Measurements from ENCODE around the gene PIK3R3. TPM values are rescaled to one million over a fixed set of nuclear protein-coding genes. Genes with fewer than 3 reads are reported as not detected.

Gene PIK3R3
- 0.30 and 0.52 TPM in 2 replicates for total RNA-seq (2014; rRNA removed; shearing (Covaris generic); ENCODE audit: low replicate concordance)

DNA sequence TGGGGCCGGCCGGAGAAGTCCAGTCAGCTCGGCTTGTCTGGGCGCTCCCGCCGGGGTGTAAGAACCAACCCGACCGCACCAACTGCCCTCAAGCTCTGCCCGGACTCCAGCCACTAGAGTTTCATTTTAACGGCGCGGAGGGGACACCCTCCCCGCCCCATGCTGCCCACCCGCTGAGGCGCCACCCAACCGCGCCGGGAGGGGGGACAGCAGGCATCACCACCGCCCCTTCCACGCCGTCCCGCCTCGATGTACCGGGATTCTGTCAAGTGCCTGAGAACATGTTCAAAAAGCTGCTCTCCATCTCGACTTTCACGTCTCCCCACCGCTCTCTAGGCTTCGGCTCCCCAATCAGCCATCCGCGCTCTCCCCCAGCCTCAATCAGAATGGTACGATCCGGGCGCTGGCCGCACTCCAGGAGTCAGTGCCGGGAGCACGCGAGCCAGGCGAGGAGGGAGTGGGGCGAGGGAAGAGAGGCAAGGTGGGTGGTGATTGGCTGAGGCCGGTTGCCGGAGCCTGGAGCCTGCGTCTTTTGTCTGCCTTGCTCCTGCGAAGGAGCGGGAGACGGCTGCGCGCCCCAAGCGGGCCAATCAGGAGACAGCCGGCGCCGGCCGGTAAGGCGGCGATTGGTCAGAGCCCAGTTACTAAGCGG is at the start of gene PIK3R3:
Gene PIK3R3, minus strand, starts transcription at position 101 of the 652 bp plus-strand sequence. CDS start 677 bp downstream, outside the sequence.
- in situ Hi-C loops (cut with HindIII; ENCODE audit: low pct_unique_long_range_greater_than_20kb, low sequenced_read_pairs), result no loop called here

DNA sequence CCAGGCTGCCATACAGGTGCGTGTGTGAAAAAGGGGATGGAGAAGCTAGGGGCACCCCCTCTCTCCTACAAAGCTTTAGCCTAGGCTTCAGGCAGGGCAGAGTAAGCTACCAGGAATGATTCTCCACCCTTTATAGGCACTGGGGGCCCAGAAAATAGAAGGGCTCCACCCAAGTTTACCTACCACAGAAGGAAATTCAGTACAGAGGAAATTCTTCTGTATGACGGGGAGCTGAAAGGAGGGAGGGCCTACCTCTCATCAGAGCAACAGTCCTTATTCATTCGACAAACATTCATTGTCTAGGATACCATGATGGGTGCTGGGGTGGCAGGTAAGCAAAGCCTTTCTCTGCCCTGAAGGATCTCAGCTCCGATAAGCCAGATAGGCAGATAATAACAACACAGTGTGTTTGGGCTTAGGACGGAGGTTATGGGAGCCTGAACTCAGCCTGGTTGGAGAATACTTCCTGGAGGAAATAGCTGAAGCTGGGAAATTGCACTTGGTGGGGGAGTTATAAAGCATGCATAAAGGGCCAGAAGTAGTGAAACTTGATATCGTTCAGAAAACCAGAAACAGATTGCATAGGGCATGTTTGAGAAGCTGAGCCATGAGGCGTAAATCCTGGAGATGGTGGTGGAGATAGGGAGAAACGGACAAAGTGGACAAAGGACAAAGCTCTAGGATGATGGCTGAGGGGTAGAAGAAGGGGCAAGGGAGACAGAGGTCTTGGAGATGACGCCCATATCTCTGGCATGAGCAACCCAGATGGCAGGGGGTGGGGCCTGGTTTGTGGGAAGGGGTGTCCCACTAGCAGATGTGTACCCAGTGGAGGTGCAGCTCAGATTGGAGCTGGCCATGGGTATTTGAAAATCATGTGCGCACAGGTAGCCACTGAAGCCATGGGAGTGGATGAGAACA is 49.2 kb upstream of the PIK3R3 start:
- in situ Hi-C loops (cut with HindIII; ENCODE audit: low pct_unique_long_range_greater_than_20kb, low sequenced_read_pairs), result no loop called here
- DNase-seq (ENCODE audit: low read depth), result no peak

More for the DNA sequence above, at the start of gene PIK3R3:
- DNase-seq (ENCODE audit: low read depth), result peak; percentile 97

DNA sequence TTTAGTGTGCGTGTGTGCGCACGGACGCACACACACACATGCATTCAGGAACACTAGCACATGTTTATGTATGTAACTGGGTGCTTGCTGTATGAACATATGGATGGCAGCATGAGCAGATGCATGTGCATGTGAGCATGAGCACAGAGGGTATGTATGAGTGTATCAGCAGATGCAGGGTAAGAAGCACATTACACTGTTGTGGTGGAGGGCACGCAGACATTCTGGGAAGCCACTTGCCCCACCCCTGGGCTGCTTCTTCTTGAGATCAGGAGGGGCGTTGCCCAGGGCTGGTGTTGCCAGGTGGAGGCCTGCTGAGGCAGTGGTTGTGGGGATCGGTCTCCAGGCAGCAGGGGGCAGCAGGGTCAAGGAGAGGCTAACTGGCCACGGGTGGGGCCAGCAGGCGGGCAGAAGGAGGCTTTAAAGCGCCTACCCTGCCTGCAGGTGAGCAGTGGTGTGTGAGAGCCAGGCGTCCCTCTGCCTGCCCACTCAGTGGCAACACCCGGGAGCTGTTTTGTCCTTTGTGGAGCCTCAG is 47.7 kb upstream of the PIK3R3 start:
- in situ Hi-C loops (cut with HindIII; ENCODE audit: low pct_unique_long_range_greater_than_20kb, low sequenced_read_pairs), result no loop called here
- DNase-seq (ENCODE audit: low read depth), result peak; percentile 66

DNA sequence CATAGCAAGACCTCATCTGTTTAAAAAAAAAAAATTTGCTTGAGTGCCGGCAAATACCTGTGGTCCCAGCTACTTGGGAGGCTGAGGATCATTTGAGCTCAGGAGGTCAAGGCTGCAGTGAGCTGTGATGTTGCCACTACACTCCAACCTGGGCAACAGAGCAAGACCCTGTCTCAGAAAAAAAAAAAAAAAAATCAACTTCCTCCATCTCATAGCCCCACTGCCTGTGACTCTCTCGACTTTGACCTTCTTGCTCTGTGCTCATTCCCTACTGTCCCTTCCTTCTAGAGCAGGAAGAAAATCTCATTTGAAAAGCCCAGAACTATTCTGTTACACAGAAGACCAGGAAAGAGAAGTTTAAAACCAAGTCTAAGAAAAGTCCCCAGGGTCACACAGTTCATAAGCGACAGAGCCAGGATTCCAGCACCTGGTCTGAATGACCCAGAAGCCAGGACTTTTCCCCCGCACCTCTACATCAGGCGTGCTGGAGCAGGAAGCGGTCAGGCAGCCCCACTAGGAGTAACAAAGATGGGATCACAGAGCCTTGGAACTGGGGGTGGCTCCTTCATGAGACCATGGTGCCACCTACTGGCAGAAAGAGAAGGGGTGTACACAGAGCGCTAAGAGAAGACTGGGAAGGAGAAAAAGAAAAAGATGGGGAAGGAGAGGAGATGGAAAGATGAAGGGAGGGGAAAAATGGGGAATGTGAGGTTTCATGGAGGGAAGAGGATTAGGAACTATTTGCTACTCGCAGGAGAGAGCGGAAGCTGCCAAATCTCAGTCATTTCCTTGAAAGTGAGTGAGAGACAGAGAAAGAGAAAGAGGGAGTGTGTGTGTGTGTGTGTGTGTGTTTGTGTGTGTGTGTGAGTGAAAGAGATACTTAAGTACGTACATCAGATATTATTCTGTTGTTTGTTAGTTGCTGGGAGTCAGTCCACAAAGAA is 47.0 kb upstream of the PIK3R3 start:
- in situ Hi-C loops (cut with HindIII; ENCODE audit: low pct_unique_long_range_greater_than_20kb, low sequenced_read_pairs), result no loop called here
- peak; percentile 82 for DNase-seq (ENCODE audit: low read depth)

DNA sequence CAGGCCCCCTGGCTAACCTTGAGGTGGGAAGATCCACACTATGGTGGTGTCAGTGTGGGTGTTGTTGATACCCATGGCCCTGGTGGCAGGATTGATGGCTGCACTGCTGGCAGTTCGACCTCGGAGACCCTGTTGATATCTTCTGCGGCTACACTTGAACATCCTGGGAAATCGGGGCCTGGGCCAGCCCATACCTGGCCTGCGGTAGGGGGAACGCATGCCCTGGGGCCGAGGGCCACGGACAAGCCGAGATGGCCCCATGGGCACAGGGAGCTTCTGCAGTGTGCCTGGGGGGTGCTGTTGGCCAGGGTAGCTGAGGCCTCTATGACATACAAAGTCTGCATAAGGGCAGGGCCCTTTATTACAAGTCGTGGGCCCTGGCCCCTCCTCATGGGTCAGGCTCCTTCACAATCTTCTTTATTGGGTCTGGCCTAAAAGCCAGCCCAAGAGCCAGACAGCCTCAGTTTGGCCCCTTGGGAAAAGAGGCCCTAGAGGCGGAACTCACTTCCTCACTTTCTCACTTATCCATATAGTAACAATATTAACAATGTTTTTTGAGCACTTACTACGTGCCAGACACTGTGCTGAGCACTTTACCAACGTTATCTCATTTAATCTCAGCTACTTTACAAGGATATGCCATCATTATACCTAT is 43.9 kb upstream of the PIK3R3 start, which contains the start of gene P3R3URF:
Gene P3R3URF, minus strand, starts transcription at position 278 of the 655 bp plus-strand sequence. Its CDS starts 17 bp downstream, at position 261.
- no peak for DNase-seq (ENCODE audit: low read depth)
- in situ Hi-C loops (cut with HindIII; ENCODE audit: low pct_unique_long_range_greater_than_20kb, low sequenced_read_pairs), result no loop called here

DNA sequence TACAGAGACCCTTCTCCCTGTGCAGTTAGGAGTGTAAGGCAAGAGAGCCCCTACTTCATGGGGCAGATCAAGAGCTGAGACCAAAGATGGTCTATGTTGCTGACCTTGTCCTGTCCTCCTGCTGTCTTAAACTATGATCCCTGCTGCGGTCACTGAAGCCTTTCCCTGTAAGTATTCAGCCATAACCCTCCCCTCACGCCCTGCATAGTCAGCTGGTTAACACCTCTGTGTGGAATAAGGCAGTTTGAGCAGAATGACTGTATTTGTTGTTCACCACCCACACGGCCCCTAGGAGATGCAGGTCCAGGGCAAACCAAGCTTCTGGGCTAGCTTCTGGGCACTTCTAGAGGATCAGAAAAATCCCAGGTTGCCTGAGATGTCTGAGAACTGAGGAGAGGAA is 42.8 kb upstream of the PIK3R3 start:
- DNase-seq (ENCODE audit: low read depth), result no peak
- in situ Hi-C loops (cut with HindIII; ENCODE audit: low pct_unique_long_range_greater_than_20kb, low sequenced_read_pairs), result no loop called here

DNA sequence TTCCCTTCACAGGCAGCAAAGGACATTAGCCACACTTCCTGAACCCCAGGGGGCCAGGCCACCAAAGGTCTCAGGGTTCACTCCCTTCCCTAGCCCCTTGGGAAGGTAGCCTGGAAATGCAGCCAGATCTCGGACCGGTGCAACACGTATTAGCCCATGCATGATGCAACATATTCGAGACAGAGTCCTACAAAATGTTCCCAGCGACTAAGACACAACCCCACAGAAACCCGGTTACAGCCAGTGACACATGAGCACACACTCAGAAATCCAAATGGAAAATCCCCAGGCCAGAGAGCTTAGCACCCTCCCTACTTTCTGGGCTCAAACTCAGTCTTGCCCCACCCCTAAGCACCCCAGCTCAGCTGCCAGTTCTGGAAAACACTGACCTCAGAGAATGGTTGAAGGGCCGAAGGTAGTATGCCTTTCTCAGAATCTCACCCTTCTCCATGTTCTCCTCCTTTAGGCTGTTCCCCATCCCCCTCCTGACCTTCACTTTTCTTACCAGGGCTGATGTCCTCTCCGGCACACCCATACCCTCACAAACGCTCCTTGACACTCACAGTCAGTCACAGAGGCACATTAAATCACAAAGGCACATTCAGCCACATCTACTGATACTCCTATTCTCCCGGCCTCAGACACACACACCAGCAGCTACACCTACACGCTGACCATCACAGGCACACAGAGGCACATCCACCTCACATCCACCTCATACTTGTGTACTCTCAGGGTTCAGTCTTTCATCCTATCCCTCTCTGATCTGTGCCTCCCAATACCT is 42.2 kb upstream of the PIK3R3 start, which contains the start of gene TSPAN1:
Gene TSPAN1, plus strand, starts transcription at position 640 of the 784 bp plus-strand sequence. CDS start 6,021 bp downstream, outside the sequence.
- no peak for DNase-seq (ENCODE audit: low read depth)
- in situ Hi-C loops (cut with HindIII; ENCODE audit: low pct_unique_long_range_greater_than_20kb, low sequenced_read_pairs), result no loop called here

DNA sequence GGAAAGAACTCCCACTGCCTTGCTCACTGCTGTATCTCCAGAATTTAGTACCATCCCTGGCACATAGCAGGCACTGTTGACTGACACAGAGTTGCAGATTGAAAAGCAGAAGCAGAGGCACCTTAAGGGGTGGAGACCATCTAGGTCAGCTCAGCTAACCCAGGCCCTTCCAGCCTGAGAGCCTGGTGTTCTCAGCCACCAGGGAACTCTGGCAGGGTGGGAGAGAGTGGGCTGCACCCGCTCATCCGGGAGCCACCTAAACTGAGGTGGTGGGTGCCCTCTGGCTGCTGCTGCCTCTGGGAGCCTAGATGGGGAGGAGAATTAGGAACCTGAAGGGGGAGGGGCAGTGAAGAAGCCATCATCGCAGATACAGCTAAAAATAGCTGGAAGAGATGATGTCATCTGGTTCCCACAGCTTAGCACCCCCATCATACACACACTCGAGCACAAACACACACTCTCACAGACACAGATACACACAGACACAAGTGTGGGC is 41.0 kb upstream of the PIK3R3 start:
- DNase-seq (ENCODE audit: low read depth), result no peak
- in situ Hi-C loops (cut with HindIII; ENCODE audit: low pct_unique_long_range_greater_than_20kb, low sequenced_read_pairs), result no loop called here

DNA sequence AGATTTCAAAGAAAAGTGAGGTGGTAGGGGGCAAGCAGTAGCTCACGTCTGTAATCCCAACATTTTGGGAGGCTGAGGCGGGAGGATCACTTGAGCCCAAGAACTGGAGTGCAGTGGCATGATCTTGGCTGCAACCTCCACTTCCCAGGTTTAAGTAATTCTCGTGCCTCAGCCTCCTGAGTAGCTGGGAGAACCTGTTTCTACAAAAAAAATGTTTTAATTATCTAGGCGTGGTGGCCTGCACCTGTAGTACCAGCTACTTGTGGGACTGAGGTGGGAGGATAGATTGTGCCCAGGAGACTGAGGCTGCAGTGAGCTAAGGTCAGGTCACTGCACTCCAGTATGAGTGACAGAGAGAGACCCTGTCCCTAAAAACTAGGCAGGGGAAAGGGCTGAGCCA is 39.9 kb upstream of the PIK3R3 start:
- in situ Hi-C loops (cut with HindIII; ENCODE audit: low pct_unique_long_range_greater_than_20kb, low sequenced_read_pairs), result no loop called here

DNA sequence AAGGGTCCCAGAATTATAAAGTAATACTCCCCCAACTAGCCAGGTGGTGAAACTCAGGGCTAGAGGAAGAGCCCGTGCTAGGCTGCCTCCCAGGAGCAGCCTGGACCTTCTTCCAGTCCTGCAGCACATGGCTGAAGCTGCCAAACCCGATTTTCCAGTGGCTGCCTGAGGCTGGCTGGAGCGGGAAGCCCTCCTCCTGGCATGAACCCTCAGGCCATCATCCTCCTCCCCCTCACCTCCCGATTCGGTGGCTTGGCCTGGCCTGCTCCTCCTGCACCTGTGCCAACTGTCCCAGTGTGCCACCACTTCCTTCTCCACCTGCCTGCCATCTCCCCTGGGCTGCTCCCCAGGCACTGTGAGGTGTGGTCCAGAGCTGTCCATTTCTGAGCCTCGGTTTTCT is 39.4 kb upstream of the PIK3R3 start:
- DNase-seq (ENCODE audit: low read depth), result no peak
- in situ Hi-C loops (cut with HindIII; ENCODE audit: low pct_unique_long_range_greater_than_20kb, low sequenced_read_pairs), result no loop called here

More for the DNA sequence above, 39.9 kb upstream of the PIK3R3 start:
- DNase-seq (ENCODE audit: low read depth), result no peak

DNA sequence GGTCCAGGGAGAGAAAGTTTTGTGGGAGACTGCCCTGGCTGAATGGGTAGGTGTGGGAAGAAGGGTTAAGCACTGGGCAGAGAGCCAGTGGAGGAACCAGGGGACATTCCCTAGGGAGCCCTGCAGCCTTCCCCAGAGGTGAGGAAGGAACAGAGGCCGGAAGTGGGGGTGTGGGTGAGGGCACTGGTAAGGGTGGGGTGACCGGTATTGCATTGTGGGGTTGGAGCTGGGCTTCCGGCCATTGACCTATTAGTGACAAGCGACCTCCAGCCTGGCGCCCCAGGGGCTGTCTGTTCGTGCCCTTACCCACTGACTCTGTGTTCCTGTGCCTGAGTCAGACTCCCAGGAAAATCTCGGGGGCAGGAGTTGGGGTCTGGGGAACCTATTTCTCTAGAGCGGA is 38.9 kb upstream of the PIK3R3 start:
- in situ Hi-C loops (cut with HindIII; ENCODE audit: low pct_unique_long_range_greater_than_20kb, low sequenced_read_pairs), result no loop called here
- no peak for DNase-seq (ENCODE audit: low read depth)

DNA sequence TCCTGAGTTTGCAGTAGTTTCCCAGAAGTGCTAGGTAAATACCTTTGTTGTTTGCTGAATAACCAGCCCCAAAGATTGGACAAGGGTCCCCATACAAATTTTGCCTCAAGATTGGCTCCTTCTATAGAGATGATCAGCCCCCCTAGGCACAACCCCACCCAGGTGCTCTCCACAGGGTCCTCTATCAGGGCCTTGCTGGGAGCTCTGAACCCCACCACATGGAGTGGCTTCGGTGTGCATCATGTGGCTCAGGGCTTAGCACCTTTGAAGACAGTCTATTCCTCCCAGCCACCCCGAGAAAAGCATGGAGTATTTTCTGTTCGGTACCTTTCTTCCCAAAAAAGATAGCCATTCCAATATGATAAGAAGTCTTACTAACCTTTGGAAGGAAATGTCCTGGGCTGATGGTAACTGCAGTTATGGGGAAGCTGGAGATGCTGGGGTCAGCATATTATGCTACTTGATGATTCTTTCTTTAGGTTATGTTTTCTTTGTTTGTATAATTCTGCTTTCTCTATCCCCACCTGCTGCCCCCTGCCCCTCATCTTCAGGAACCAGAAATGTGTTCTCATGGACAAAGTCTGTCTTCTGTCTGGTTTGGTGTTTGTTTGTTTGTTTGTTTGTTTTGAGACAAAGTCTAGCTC is 37.5 kb upstream of the PIK3R3 start:
- DNase-seq (ENCODE audit: low read depth), result no peak
- in situ Hi-C loops (cut with HindIII; ENCODE audit: low pct_unique_long_range_greater_than_20kb, low sequenced_read_pairs), result no loop called here

DNA sequence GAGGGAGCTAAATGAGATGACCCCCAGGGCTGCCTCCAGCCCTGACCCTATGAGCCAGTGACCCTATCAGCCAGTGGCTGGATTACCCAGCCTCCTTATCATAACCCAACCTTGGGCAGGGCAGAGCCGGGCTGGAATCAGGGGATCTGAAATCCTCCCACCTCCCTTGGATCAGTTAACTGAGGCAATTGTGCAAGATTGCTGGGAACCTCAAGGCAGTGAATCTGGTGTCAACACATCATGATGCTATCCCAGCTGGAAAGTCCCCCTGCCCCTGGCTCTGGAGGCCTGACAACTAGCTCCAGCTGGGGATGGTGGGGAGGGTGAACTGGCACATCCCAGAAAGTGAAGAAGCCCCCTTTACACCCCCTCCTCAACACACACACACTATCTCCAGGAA is 36.0 kb upstream of the PIK3R3 start:
- in situ Hi-C loops (cut with HindIII; ENCODE audit: low pct_unique_long_range_greater_than_20kb, low sequenced_read_pairs), result no loop called here
- no peak for DNase-seq (ENCODE audit: low read depth)

DNA sequence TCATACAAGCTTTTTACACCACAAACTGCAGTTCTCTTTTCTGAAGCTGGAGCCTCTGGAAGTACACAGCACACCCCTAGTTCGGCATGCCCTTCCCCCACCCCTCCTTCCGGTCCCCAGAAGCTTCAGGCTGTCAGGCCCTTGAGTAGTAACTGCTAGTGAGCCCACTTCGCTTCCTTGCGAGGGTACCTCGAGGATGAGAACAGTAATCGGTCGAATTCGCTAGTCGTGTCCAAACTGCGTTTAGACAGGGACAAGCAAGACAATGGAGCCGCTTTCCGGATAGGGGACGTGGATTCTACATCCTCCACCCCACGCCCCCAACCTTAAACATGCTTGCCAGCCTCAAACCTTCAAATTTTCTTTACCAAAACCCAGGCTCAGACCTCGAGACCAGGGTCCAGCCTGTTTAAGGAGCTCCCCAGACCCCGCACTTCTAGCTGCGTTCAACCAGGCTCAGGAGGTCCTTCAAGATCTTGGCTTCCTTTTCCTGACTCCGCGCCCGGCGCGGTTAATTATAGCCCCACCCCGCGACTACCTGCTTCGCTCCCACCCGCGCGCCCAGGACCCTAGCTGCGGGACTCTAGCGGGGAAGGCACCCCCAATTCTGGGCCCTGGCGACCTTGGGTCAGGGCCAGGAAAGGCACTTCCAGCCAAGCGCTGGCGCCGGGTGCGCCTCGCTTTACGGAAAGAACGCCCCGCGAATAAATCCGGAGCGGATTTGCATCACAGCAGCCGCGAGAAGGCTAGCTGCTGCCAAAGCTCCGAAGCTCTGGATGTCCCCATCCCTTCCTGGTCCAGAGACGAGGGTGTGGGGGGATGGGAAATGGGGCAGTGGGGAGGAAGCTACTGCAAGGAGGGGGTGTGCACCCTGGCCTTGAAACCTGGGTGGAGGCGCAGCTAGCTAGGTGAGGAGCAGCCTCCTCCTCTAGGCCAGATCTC is 34.4 kb upstream of the PIK3R3 start:
- in situ Hi-C loops (cut with HindIII; ENCODE audit: low pct_unique_long_range_greater_than_20kb, low sequenced_read_pairs), result no loop called here
- DNase-seq (ENCODE audit: low read depth), result no peak

DNA sequence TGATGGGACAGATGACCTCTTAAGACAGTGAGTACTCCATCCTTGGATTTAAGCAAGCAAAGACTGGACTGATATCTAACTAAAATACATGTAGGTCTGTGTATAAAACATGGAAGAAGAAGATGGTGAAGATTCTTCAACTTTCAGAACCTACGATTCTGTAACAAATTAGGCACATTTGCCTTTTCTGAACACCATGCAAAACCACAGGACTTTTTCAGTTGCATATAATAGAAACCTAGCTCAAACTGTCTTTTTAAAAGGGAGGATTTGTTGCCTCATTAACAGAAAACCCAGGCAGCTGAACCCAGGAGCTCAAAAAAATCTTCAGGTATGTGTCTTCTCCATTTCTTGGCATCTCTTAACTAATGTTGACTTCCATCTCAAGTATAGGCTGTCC is 27.8 kb upstream of the PIK3R3 start:
- no peak for DNase-seq (ENCODE audit: low read depth)
- in situ Hi-C loops (cut with HindIII; ENCODE audit: low pct_unique_long_range_greater_than_20kb, low sequenced_read_pairs), result no loop called here

Data from Caki2 (cell line).